H1 (cell line): ENCODE data around the gene CCDC138.

Source experiments
- ASH2L ChIP-seq: fragments of 200-600, 300-600 bp; sonication (generic); IDR thresholded peaks from one replicate; pipeline ENCODE4 v1.7.1; 2017; ENCODE audit warnings: low read length
- BRCA1 ChIP-seq: IDR thresholded peaks from 2 replicates; pipeline ENCODE4 v1.6.1; 2012; ENCODE audit warnings: low read depth, low read length, improper control_type of control experiment
- CHD2 ChIP-seq: IDR thresholded peaks from 2 replicates; pipeline ENCODE4 v1.6.1; 2012; ENCODE audit warnings: low read length, improper control_type of control experiment
- CTCF ChIP-seq, 3 experiments: IDR thresholded peaks; 1 replicate in 2 of 3; 2 replicates in 1 of 3; pipeline versions ENCODE4 v1.5.1 to v1.6.1; 2011; ENCODE audit warnings: low read length in 3 of 3, mild to moderate bottlenecking in 3 of 3, inconsistent platforms in 2 of 3, low read depth in 1 of 3, moderate library complexity in 1 of 3; ENCODE audit not compliant: insufficient read depth in 1 of 3; ENCODE audit errors: control extremely low read depth in 1 of 3
- EP300 ChIP-seq, 2 experiments: IDR thresholded peaks; 1 replicate in 1 of 2; 2 replicates in 1 of 2; pipeline ENCODE4 v1.6.1; 2011 to 2012; ENCODE audit warnings: low read depth in 2 of 2, low read length in 2 of 2, mild to moderate bottlenecking in 2 of 2, borderline replicate concordance in 1 of 2, inconsistent platforms in 1 of 2, moderate library complexity in 1 of 2
- EZH2 ChIP-seq: fragments of 200-600 bp; sonication (generic); IDR thresholded peaks from 2 replicates; pipeline ENCODE4 v1.7.1; 2012; ENCODE audit warnings: low read depth, mild to moderate bottlenecking, moderate library complexity, low read length, inconsistent platforms; ENCODE audit not compliant: severe bottlenecking
- HDAC6 ChIP-seq: IDR thresholded peaks from one replicate; pipeline ENCODE4 v1.7.1; 2012; ENCODE audit warnings: low read depth, mild to moderate bottlenecking, inconsistent platforms, low read length, moderate library complexity
- KDM1A ChIP-seq: fragments of 200-600, 300-600 bp; sonication (generic); IDR thresholded peaks from 2 replicates; pipeline ENCODE4 v1.7.1; 2016; ENCODE audit warnings: mild to moderate bottlenecking, low read length, borderline replicate concordance
- MAX ChIP-seq: IDR thresholded peaks from 2 replicates; pipeline ENCODE4 v1.6.1; 2012; ENCODE audit warnings: inconsistent platforms
- POLR2A ChIP-seq, 2 experiments: IDR thresholded peaks; 1 replicate in 1 of 2; 2 replicates in 1 of 2; pipeline ENCODE4 v1.6.1; 2011; ENCODE audit warnings: low read depth in 2 of 2, low read length in 2 of 2, mild to moderate bottlenecking in 2 of 2; ENCODE audit errors: control extremely low read depth in 1 of 2
- RAD21 ChIP-seq, 2 experiments: IDR thresholded peaks in 1 of 2; conservative IDR thresholded peaks in 1 of 2; 2 replicates each; pipeline ENCODE4 v1.6.1; 2011; ENCODE audit warnings: low read depth in 2 of 2, low read length in 2 of 2, improper control_type of control experiment in 1 of 2, inconsistent platforms in 1 of 2, mild to moderate bottlenecking in 1 of 2, moderate library complexity in 1 of 2
- RFX5 ChIP-seq: IDR thresholded peaks from 2 replicates; pipeline ENCODE4 v1.6.1; 2011; ENCODE audit warnings: low read depth, low read length, improper control_type of control experiment, borderline replicate concordance
- TAF1 ChIP-seq: IDR thresholded peaks from 2 replicates; pipeline ENCODE4 v1.6.1; 2011; ENCODE audit warnings: mild to moderate bottlenecking, low read depth, low read length
- TEAD4 ChIP-seq: IDR thresholded peaks from 2 replicates; pipeline ENCODE4 v1.6.1; 2012; ENCODE audit warnings: low read depth, low read length, inconsistent platforms, mixed read lengths

GRCh38 chr2:108810993-108811957 lies 24.7 kb downstream of the CCDC138 start:
- no peak for TF ChIP-seq CTCF (IDR thresholded peaks at IDR 0.05; ENCODE audit: control extremely low read depth in 1 of 3, insufficient read depth in 1 of 3, low read depth in 1 of 3, low read length in 3 of 3)
- TF ChIP-seq TAF1: no peak
- TF ChIP-seq CHD2: no peak
- no peak for TF ChIP-seq TEAD4
- TF ChIP-seq KDM1A: no peak
- TF ChIP-seq POLR2A (IDR thresholded peaks at IDR 0.05; ENCODE audit: control extremely low read depth in 1 of 2, low read depth in 2 of 2, low read length in 2 of 2): no peak
- no peak for TF ChIP-seq RFX5
- TF ChIP-seq BRCA1: no peak
- no peak for TF ChIP-seq MAX
- no peak for TF ChIP-seq RAD21 (IDR thresholded peaks at IDR 0.05 in 1 of 2, conservative IDR thresholded peaks at IDR 0.05 in 1 of 2; ENCODE audit: low read depth in 2 of 2, low read length in 2 of 2)
- TF ChIP-seq EZH2: no peak
- no peak for TF ChIP-seq ASH2L
- TF ChIP-seq HDAC6: no peak
- TF ChIP-seq EP300 (IDR thresholded peaks at IDR 0.05; ENCODE audit: borderline replicate concordance in 1 of 2, low read depth in 2 of 2, low read length in 2 of 2): no peak
